ENCODE data around the gene SIK3.
A peak's percentile ranks its signal among the peaks of the same experiment; 100 is the strongest.

The SIK3 gene

DNA sequence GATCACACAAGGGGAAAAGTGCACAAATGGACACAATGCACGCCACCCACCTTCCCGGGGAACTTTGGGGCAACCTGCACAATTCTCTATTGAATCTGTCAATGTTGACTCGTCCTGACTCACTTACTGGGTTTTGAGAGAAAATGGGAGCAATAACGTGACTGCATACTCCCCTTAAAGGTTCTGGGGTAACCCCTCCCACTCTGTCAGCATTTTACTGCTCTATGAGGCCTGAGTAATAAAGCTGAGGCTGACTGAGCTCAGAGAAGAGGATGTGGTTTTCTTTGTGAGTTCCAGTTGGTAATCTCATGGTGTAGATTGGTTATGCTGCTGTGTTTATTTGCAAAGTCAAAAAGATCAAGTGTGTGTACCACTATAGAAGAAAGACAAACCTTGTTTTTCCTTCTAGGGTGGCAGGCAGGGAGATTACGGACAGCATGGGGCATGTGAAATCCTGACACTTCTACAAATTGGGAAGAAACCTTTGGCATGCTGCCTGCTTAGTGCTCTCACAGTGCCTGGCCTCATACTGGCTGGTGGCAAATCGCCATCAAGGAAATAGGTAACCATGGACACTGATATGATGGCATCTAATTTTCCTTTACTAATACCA lies 244.7 kb downstream of the SIK3 start:
- H3K9me3 ChIP-seq: no peaks in the 10 kb centered on the region
- peaks cover 30 to 52% (median 38%) of the 10 kb centered on the region in 3 donors for H3K36me3 ChIP-seq
- no peak overlapping the region for H3K4me3 ChIP-seq
- intact Hi-C loops (cut with DNase I; ENCODE audit: low total_unique reads): no loop called here
- peaks cover 0 to 17% (median 7%) of the 10 kb centered on the region in 4 donors for H3K4me1 ChIP-seq
- TF ChIP-seq CTCF (IDR thresholded peaks at IDR 0.05): no peak
- no peaks in the 10 kb centered on the region for H3K27me3 ChIP-seq
- no peak overlapping the region for H3K27ac ChIP-seq
- DNase-seq: no peak

- H3K27ac ChIP-seq: peak overlapping the region in 1 of 2 donors; percentile 46
- intact Hi-C loops (cut with DNase I; ENCODE audit: low total_unique reads): no loop called here
- DNase-seq: peak in 1 of 2 donors; percentile 58
- no peak overlapping the region for H3K4me3 ChIP-seq
- no peaks in the 10 kb centered on the region for H3K27me3 ChIP-seq
- TF ChIP-seq CTCF (IDR thresholded peaks at IDR 0.05): no peak
- H3K4me1 ChIP-seq: peaks cover 0 to 17% (median 7%) of the 10 kb centered on the region in 4 donors
- H3K9me3 ChIP-seq: no peaks in the 10 kb centered on the region
- peaks cover 28 to 52% (median 37%) of the 10 kb centered on the region in 3 donors for H3K36me3 ChIP-seq
Observed at GRCh38 chr11:116852261-116853031, 245.8 kb downstream of the SIK3 start.

- no peak for TF ChIP-seq CTCF (IDR thresholded peaks at IDR 0.05)
- intact Hi-C loops (cut with DNase I; ENCODE audit: low total_unique reads): no loop called here
- no peaks in the 10 kb centered on the region for H3K9me3 ChIP-seq
- peak overlapping the region in 1 of 2 donors; percentile 46 for H3K27ac ChIP-seq
- DNase-seq: peak in 1 of 2 donors; percentile 66
- no peak overlapping the region for H3K4me3 ChIP-seq
- H3K27me3 ChIP-seq: no peaks in the 10 kb centered on the region
- peaks cover 32 to 52% (median 37%) of the 10 kb centered on the region in 3 donors for H3K36me3 ChIP-seq
- H3K4me1 ChIP-seq: peaks cover 0 to 17% (median 7%) of the 10 kb centered on the region in 4 donors
Observed at GRCh38 chr11:116851626-116852025, 246.6 kb downstream of the SIK3 start.

DNA sequence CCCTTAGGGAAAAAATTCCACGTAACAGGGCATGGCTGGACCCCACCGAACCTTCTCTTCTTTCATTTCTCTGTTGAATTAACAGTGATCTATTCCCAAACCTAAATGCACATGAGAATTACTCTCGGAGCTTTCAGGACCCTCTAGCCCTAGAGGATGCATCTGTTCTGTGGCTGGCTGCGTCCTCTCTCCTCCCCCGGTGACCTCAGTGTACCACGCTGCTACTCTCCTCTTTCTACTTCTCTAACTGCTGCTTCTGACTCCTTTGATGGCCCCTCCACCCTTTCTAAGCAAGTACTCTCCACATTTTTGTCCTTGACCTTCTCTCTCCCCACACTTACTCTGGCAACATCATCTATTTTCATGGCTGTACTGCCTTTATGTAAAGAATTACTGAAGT lies 248.7 kb downstream of the SIK3 start:
- Histone ChIP-seq H3K9me3 (no peaks in the 10 kb centered on the region), H3K36me3 (peaks cover 51 to 56% (median 51%) of the 10 kb centered on the region in 3 donors), H3K4me1 (peaks cover 0 to 17% (median 7%) of the 10 kb centered on the region in 4 donors), H3K4me3 (no peak overlapping the region), H3K27ac (no peak overlapping the region), H3K27me3 (no peaks in the 10 kb centered on the region)
- no peak for TF ChIP-seq CTCF (IDR thresholded peaks at IDR 0.05)
- intact Hi-C loops (cut with DNase I; ENCODE audit: low total_unique reads): no loop called here
- DNase-seq: no peak

DNA sequence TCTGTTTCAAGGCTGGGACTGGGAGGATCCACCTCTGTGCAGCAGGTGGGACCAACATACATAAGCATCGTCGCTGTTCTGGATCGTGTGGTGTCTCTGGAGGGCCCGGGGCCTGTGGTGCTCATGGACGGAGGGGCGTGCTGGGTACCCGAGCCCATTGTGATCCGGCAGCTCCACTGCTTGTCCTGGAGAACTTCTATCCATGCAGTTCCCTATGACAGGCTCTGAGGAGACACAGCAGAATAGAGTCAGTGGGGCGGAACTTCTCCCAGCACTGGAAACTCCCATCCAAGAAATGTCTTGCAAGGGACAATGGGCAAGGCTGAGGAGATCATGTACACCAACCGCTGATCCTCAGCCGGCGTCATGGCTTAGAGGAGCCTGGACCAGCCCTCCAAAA lies 249.2 kb downstream of the SIK3 start:
- peak in 1 of 2 donors; percentile 57 for DNase-seq
- no peak for TF ChIP-seq CTCF (IDR thresholded peaks at IDR 0.05)
- intact Hi-C loops (cut with DNase I; ENCODE audit: low total_unique reads): no loop called here
- Histone ChIP-seq H3K27ac (no peak overlapping the region), H3K27me3 (no peaks in the 10 kb centered on the region), H3K4me3 (no peak overlapping the region), H3K36me3 (peaks cover 50 to 58% (median 51%) of the 10 kb centered on the region in 3 donors), H3K9me3 (no peaks in the 10 kb centered on the region), H3K4me1 (peaks cover 0 to 17% (median 6%) of the 10 kb centered on the region in 4 donors)
